Spinal cord (tissue), 10 donors: Measurements from ENCODE around the gene AGXT2. TPM values are rescaled to one million over a fixed set of nuclear protein-coding genes. Genes with fewer than 3 reads are reported as not detected.
"Not testable (repeated sequence)": the region's sequence is repeated elsewhere in the genome, so short reads cannot be mapped to it uniquely, and the experiment has no call there.

Source experiments
- DNase-seq, 6 donors: peaks; one replicate each; pipeline versions ENCODE4 v3.0.0 to v3.0.0-alpha.2; 2013 to 2015; ENCODE audit warnings: low spot score in 6 of 6, low read depth in 4 of 6
- H3K27ac ChIP-seq: one replicate; pipeline ENCODE4 v1.5.1; 2013; ENCODE audit warnings: low read depth, low read length, control low read depth
- H3K27me3 ChIP-seq: one replicate; pipeline ENCODE4 v1.6.1; 2013; ENCODE audit warnings: low read length; ENCODE audit not compliant: control insufficient read depth, insufficient read depth
- H3K36me3 ChIP-seq: one replicate; pipeline ENCODE4 v1.6.1; 2013; ENCODE audit warnings: low read length; ENCODE audit not compliant: control insufficient read depth, insufficient read depth
- H3K4me1 ChIP-seq: one replicate; pipeline ENCODE4 v1.6.1; 2013; ENCODE audit warnings: low read length; ENCODE audit not compliant: control insufficient read depth, insufficient read depth
- H3K4me3 ChIP-seq: one replicate; pipeline ENCODE4 v1.5.1; 2013; ENCODE audit warnings: low read depth, low read length, control low read depth
- H3K9me3 ChIP-seq: one replicate; pipeline ENCODE4 v1.6.1; 2013; ENCODE audit warnings: low read length; ENCODE audit not compliant: control insufficient read depth, insufficient read depth
- WGBS: methylation state at CpG from one replicate; pipeline ENCODE4 v1.1.5; 2013; ENCODE audit warnings: missing lambda C conversion rate; ENCODE audit not compliant: insufficient coverage; 5-methylcytosine and 5-hydroxymethylcytosine counted together
- polyA plus RNA-seq, 2 donors: library from polyadenylated mRNA; unstranded; fragments of 120-200 nt; gene quantifications; one replicate each; pipeline ENCODE4 v1.2.1, GENCODE V29; 2013; ENCODE audit not compliant: insufficient read length in 2 of 2
- total RNA-seq, 2 donors: library from RNA; depleted of rRNA in 1 of 2; stranded (reverse); fragments of 120-200 nt in 1 of 2; fragments of >200 nt in 1 of 2; gene quantifications; one replicate each; pipeline versions ENCODE4 v1.2.3 to v1.2.4, GENCODE V29; 2013 to 2014
- donor health status: healthy.

Gene AGXT2
- total and polyA plus RNA-seq, 4 donors = 0.11 to 0.21 TPM; not detected in 2

- Histone ChIP-seq H3K4me3 (no peak overlapping the region), H3K36me3 (no peaks in the 10 kb centered on the region), H3K27ac (no peak overlapping the region), H3K27me3 (no peaks in the 10 kb centered on the region), H3K9me3 (no peaks in the 10 kb centered on the region), H3K4me1 (peaks cover 4% of the 10 kb centered on the region)
- DNase-seq = no peak
- 0% methylated on average over 1 of the region's 3 CpGs for WGBS
Measured at GRCh38 chr5:35041261-35041660, 6.5 kb downstream of the AGXT2 start.

GRCh38 chr5:35038891-35039290 lies 8.9 kb downstream of the AGXT2 start:
- no peaks in the 10 kb centered on the region for H3K36me3 ChIP-seq
- H3K4me1 ChIP-seq = peaks cover 4% of the 10 kb centered on the region
- H3K9me3 ChIP-seq = no peaks in the 10 kb centered on the region
- 100% methylated on average over 1 of the region's 2 CpGs for WGBS
- DNase-seq = peak in 2 of 6 donors; percentile 41 to 80
- no peak overlapping the region for H3K4me3 ChIP-seq
- no peak overlapping the region for H3K27ac ChIP-seq
- no peaks in the 10 kb centered on the region for H3K27me3 ChIP-seq

GRCh38 chr5:35036536-35036935 lies 11.2 kb downstream of the AGXT2 start:
- H3K27ac ChIP-seq = no peak overlapping the region
- WGBS = 74% methylated on average over 4 of the region's 4 CpGs
- H3K9me3 ChIP-seq = no peaks in the 10 kb centered on the region
- no peak for DNase-seq
- no peaks in the 10 kb centered on the region for H3K4me1 ChIP-seq
- no peak overlapping the region for H3K4me3 ChIP-seq
- no peaks in the 10 kb centered on the region for H3K36me3 ChIP-seq
- no peaks in the 10 kb centered on the region for H3K27me3 ChIP-seq

- not testable (repeated sequence) for H3K4me3 ChIP-seq, H3K27me3 ChIP-seq, H3K27ac ChIP-seq, H3K36me3 ChIP-seq, H3K9me3 ChIP-seq, H3K4me1 ChIP-seq, DNase-seq
- WGBS = 73% methylated on average over 2 of the region's 4 CpGs
Measured at GRCh38 chr5:35035929-35036328, 11.8 kb downstream of the AGXT2 start.

- Histone ChIP-seq H3K4me1 (no peaks in the 10 kb centered on the region), H3K36me3 (no peaks in the 10 kb centered on the region), H3K9me3 (no peaks in the 10 kb centered on the region), H3K27ac (no peak overlapping the region), H3K4me3 (no peak overlapping the region), H3K27me3 (no peaks in the 10 kb centered on the region)
- WGBS = 100% methylated on average over 2 of the region's 3 CpGs
- no peak for DNase-seq
Measured at GRCh38 chr5:35035271-35035670, 12.5 kb downstream of the AGXT2 start.

GRCh38 chr5:35032356-35032755 lies 15.4 kb downstream of the AGXT2 start:
- no peak overlapping the region for H3K4me3 ChIP-seq
- peak in 2 of 6 donors; percentile 55 to 61 for DNase-seq
- no peak overlapping the region for H3K27ac ChIP-seq
- H3K27me3 ChIP-seq = no peaks in the 10 kb centered on the region
- no peaks in the 10 kb centered on the region for H3K36me3 ChIP-seq
- H3K9me3 ChIP-seq = no peaks in the 10 kb centered on the region
- 65% methylated on average over 5 of the region's 6 CpGs for WGBS
- no peaks in the 10 kb centered on the region for H3K4me1 ChIP-seq

GRCh38 chr5:35031276-35031675 lies 16.5 kb downstream of the AGXT2 start:
- Histone ChIP-seq H3K9me3 (no peaks in the 10 kb centered on the region), H3K27ac (no peak overlapping the region), H3K4me3 (no peak overlapping the region), H3K4me1 (no peaks in the 10 kb centered on the region), H3K27me3 (no peaks in the 10 kb centered on the region), H3K36me3 (no peaks in the 10 kb centered on the region)
- no peak for DNase-seq
- no CpG with 5 or more reads among the region's 5 CpGs for WGBS

- Histone ChIP-seq H3K4me1 (no peaks in the 10 kb centered on the region), H3K27me3 (no peaks in the 10 kb centered on the region), H3K27ac (no peak overlapping the region), H3K4me3 (no peak overlapping the region), H3K36me3 (no peaks in the 10 kb centered on the region), H3K9me3 (no peaks in the 10 kb centered on the region)
- WGBS = 44% methylated on average over 4 of the region's 10 CpGs
- peak in 1 of 6 donors; percentile 23 for DNase-seq
Measured at GRCh38 chr5:35030426-35031100, 17.2 kb downstream of the AGXT2 start.

- no peak for DNase-seq
- H3K4me3 ChIP-seq = no peak overlapping the region
- H3K36me3 ChIP-seq = no peaks in the 10 kb centered on the region
- no CpG with 5 or more reads among the region's 4 CpGs for WGBS
- H3K27ac ChIP-seq = no peak overlapping the region
- H3K4me1 ChIP-seq = no peaks in the 10 kb centered on the region
- H3K9me3 ChIP-seq = no peaks in the 10 kb centered on the region
- H3K27me3 ChIP-seq = no peaks in the 10 kb centered on the region
Measured at GRCh38 chr5:35029333-35029732, 18.4 kb downstream of the AGXT2 start.

- Histone ChIP-seq H3K4me1 (no peaks in the 10 kb centered on the region), H3K27me3 (no peaks in the 10 kb centered on the region), H3K9me3 (no peaks in the 10 kb centered on the region), H3K36me3 (no peaks in the 10 kb centered on the region), H3K27ac (no peak overlapping the region), H3K4me3 (no peak overlapping the region)
- 79% methylated on average over 2 of the region's 5 CpGs for WGBS
- DNase-seq = no peak
Measured at GRCh38 chr5:35026941-35027340, 20.8 kb downstream of the AGXT2 start.
